ENCODE data around the gene CCDC57. TPM values are rescaled to one million over a fixed set of nuclear protein-coding genes. Genes with fewer than 3 reads are reported as not detected.
A peak's percentile ranks its signal among the peaks of the same experiment; 100 is the strongest.

Gene CCDC57
- total and polyA plus RNA-seq, 2 of the 4 experiments (the other 2 are of a cell fraction) = 7.3 to 31.3 TPM

GRCh38 chr17:82203920-82204319, 8.7 kb downstream of the CCDC57 start:
- intact Hi-C loops (cut with micrococcal nuclease) (no loop called here), in situ Hi-C loops (cut with MboI; ENCODE audit: low sequenced_read_pairs) (no loop called here), dilution Hi-C loops (cut with HindIII; ENCODE audit: low sequenced_read_pairs, unreplicated experiment) (no loop called here)
- no peak overlapping the region for H3K14ac ChIP-seq (replicated peaks; ENCODE audit: low read depth, low read length)
- H3K23ac ChIP-seq (ENCODE audit: low read depth, low read length) = no peak overlapping the region
- no peak overlapping the region for H2BK120ac ChIP-seq (ENCODE audit: low read depth, low read length)
- no peaks in the 10 kb centered on the region for H3K9me3 ChIP-seq (ENCODE audit: control insufficient read depth, insufficient read depth, low read length)
- ATAC-seq (ENCODE audit: low read depth) (no peak), DNase-seq (no peak)
- peaks cover 18% of the 10 kb centered on the region for H4K20me1 ChIP-seq (ENCODE audit: insufficient read depth, low read length)
- no peak overlapping the region for H3K56ac ChIP-seq (ENCODE audit: extremely low read depth, insufficient read depth, low read length)
- H4K5ac ChIP-seq (ENCODE audit: low read depth, low read length) = no peak overlapping the region
- peaks cover 12 to 49% of the 10 kb centered on the region in 2 experiments for H3K79me1 ChIP-seq (ENCODE audit: low read depth in 1 of 2, low read length in 2 of 2)
- no peak overlapping the region for H2BK5ac ChIP-seq (ENCODE audit: low read depth, low read length, poor library complexity, severe bottlenecking)
- H3K27me3 ChIP-seq (ENCODE audit: control insufficient read depth, insufficient read depth, low read length) = no peaks in the 10 kb centered on the region
- no peak overlapping the region for H3K4ac ChIP-seq (ENCODE audit: low read depth, low read length)
- H3K4me1 ChIP-seq (ENCODE audit: control insufficient read depth, insufficient read depth, low read length) = peaks cover 11% of the 10 kb centered on the region
- no peak overlapping the region for H4K8ac ChIP-seq (ENCODE audit: low read depth in 2 of 2, low read length in 2 of 2)
- no peak overlapping the region for H4K91ac ChIP-seq (ENCODE audit: insufficient read depth, low read depth, low read length)
- H3K9me1 ChIP-seq (ENCODE audit: insufficient read depth, low read length) = peaks cover 9% of the 10 kb centered on the region
- H2BK20ac ChIP-seq (ENCODE audit: low read depth, low read length) = no peak overlapping the region
- H2AK5ac ChIP-seq (ENCODE audit: low read depth, low read length) = peak overlapping the region; percentile 51; the same call in 1 of the 2 replicates
- CTCF ChIA-PET = no interaction called here
- no peak overlapping the region for H3K9ac ChIP-seq (ENCODE audit: low read depth, low read length)
- no peak for TF ChIP-seq MXI1 (IDR thresholded peaks at IDR 0.05; ENCODE audit: borderline replicate concordance, low read depth, low read length)
- TF ChIP-seq RFX5 (IDR thresholded peaks at IDR 0.05; ENCODE audit: low read depth, low read length) = no peak
- TF ChIP-seq CTCF (conservative IDR thresholded peaks at IDR 0.05; ENCODE audit: low read depth, low read length) = no peak
- TF ChIP-seq ELK1 (IDR thresholded peaks at IDR 0.05; ENCODE audit: borderline replicate concordance, low read depth, low read length) = no peak
- no peak for TF ChIP-seq CEBPB (IDR thresholded peaks at IDR 0.05; ENCODE audit: low read depth, low read length)
- POLR2A ChIA-PET (ENCODE audit: unreplicated experiment) = no interaction called here
- H3K36me3 ChIP-seq (ENCODE audit: control insufficient read depth, insufficient read depth, low read length) = peaks cover 9% of the 10 kb centered on the region
- no peak overlapping the region for H3K18ac ChIP-seq (ENCODE audit: low read depth, low read length)
- BruUV-seq (replicated peaks) = no TSS peak
- H3K4me3 ChIP-seq (ENCODE audit: insufficient read depth, low read depth, low read length) = no peak overlapping the region
- peak overlapping the region; percentile 51 for H2AFZ ChIP-seq (replicated peaks; ENCODE audit: low read length, poor library complexity)
- 98% methylated on average over 5 of the region's 19 CpGs; no CpG with 5 or more reads in 1 of the 2 experiments for WGBS, 2 experiments (ENCODE audit: extremely low coverage in 2 of 2, insufficient read length in 1 of 2)
- peak overlapping the region; percentile 70 for H2AK9ac ChIP-seq (replicated peaks; ENCODE audit: low read depth, low read length, poor library complexity)
- H2BK15ac ChIP-seq (ENCODE audit: low read depth, low read length) = no peak overlapping the region
- H3K27ac ChIP-seq (ENCODE audit: insufficient read depth, low read length) = no peak overlapping the region
- H3K4me2 ChIP-seq (ENCODE audit: low read depth, low read length) = no peak overlapping the region

All from IMR-90 (cell line).